Skeletal muscle satellite cell (primary cell): ENCODE results near the gene LRP11.
"Not testable (repeated sequence)": the region's sequence is repeated elsewhere in the genome, so short reads cannot be mapped to it uniquely, and the experiment has no call there.

Source experiments
- H3K27me3 ChIP-seq: 2 replicates; pipeline ENCODE4 v1.7.0; 2013; ENCODE audit warnings: low read length; ENCODE audit not compliant: control insufficient read depth, insufficient read depth
- H3K36me3 ChIP-seq: 2 replicates; pipeline ENCODE4 v1.7.0; 2013; ENCODE audit warnings: mild to moderate bottlenecking, control low read depth, low read length; ENCODE audit not compliant: insufficient read depth
- H3K4me1 ChIP-seq: 2 replicates; pipeline ENCODE4 v1.7.0; 2013; ENCODE audit warnings: low read length; ENCODE audit not compliant: control insufficient read depth, insufficient read depth
- H3K4me2 ChIP-seq: 2 replicates; pipeline ENCODE4 v1.7.0; 2013; ENCODE audit warnings: mild to moderate bottlenecking, low read length
- H3K4me3 ChIP-seq: 2 replicates; pipeline ENCODE4 v1.7.0; 2013; ENCODE audit warnings: low read length
- H3K9ac ChIP-seq: 2 replicates; pipeline ENCODE4 v1.7.0; 2013; ENCODE audit warnings: mild to moderate bottlenecking, low read depth, low read length, moderate library complexity
- H3K9me3 ChIP-seq: replicated peaks from 2 replicates; pipeline ENCODE4 v1.7.0; 2013; ENCODE audit warnings: mild to moderate bottlenecking, control low read depth, low read length

Gene LRP11

GRCh38 chr6:149855741-149856140, 8.4 kb downstream of the LRP11 start:
- no peaks in the 10 kb centered on the region for H3K27me3 ChIP-seq
- peak overlapping the region; percentile 76 for H3K9ac ChIP-seq

GRCh38 chr6:149855040-149855654, 9.0 kb downstream of the LRP11 start:
- Histone ChIP-seq H3K27me3 (no peaks in the 10 kb centered on the region), H3K4me2 (peak overlapping the region; percentile 81), H3K9me3 (no peaks in the 10 kb centered on the region), H3K4me3 (peak overlapping the region; percentile 59), H3K4me1 (peaks cover 72% of the 10 kb centered on the region), H3K36me3 (no peaks in the 10 kb centered on the region), H3K9ac (peak overlapping the region; percentile 76)

More at GRCh38 chr6:149855741-149856140, 8.4 kb downstream of the LRP11 start:
- H3K9me3 ChIP-seq: no peaks in the 10 kb centered on the region
- peak overlapping the region; percentile 81 for H3K4me2 ChIP-seq
- H3K4me3 ChIP-seq: peak overlapping the region; percentile 59
- no peaks in the 10 kb centered on the region for H3K36me3 ChIP-seq
- H3K4me1 ChIP-seq: peaks cover 78% of the 10 kb centered on the region

GRCh38 chr6:149854532-149854931, 9.6 kb downstream of the LRP11 start:
- H3K27me3 ChIP-seq: no peaks in the 10 kb centered on the region
- peak overlapping the region; percentile 52 for H3K4me3 ChIP-seq
- peak overlapping the region; percentile 76 for H3K9ac ChIP-seq
- H3K36me3 ChIP-seq: no peaks in the 10 kb centered on the region
- peak overlapping the region; percentile 81 for H3K4me2 ChIP-seq
- peaks cover 66% of the 10 kb centered on the region for H3K4me1 ChIP-seq
- no peaks in the 10 kb centered on the region for H3K9me3 ChIP-seq

GRCh38 chr6:149854017-149854416, 10.1 kb downstream of the LRP11 start:
- not testable (repeated sequence) for H3K36me3 ChIP-seq, H3K4me3 ChIP-seq, H3K9ac ChIP-seq, H3K9me3 ChIP-seq, H3K27me3 ChIP-seq
- Histone ChIP-seq H3K4me2 (peak overlapping the region; percentile 81), H3K4me1 (peaks cover 63% of the 10 kb centered on the region)

- H3K4me2 ChIP-seq: no peak overlapping the region
- no peaks in the 10 kb centered on the region for H3K27me3 ChIP-seq
- no peak overlapping the region for H3K9ac ChIP-seq
- no peak overlapping the region for H3K4me3 ChIP-seq
- H3K36me3 ChIP-seq: no peaks in the 10 kb centered on the region
- H3K9me3 ChIP-seq: no peaks in the 10 kb centered on the region
- H3K4me1 ChIP-seq: peaks cover 61% of the 10 kb centered on the region
Measured at GRCh38 chr6:149852881-149853280, 11.3 kb downstream of the LRP11 start.

- no peaks in the 10 kb centered on the region for H3K27me3 ChIP-seq
- H3K4me3 ChIP-seq: no peak overlapping the region
- no peaks in the 10 kb centered on the region for H3K36me3 ChIP-seq
- no peak overlapping the region for H3K4me2 ChIP-seq
- H3K9me3 ChIP-seq: no peaks in the 10 kb centered on the region
- H3K4me1 ChIP-seq: peaks cover 61% of the 10 kb centered on the region
- no peak overlapping the region for H3K9ac ChIP-seq
Measured at GRCh38 chr6:149852180-149852579, 12.0 kb downstream of the LRP11 start.

- H3K9me3 ChIP-seq: no peaks in the 10 kb centered on the region
- no peak overlapping the region for H3K4me3 ChIP-seq
- H3K9ac ChIP-seq: no peak overlapping the region
- no peaks in the 10 kb centered on the region for H3K36me3 ChIP-seq
- peaks cover 61% of the 10 kb centered on the region for H3K4me1 ChIP-seq
- no peaks in the 10 kb centered on the region for H3K27me3 ChIP-seq
- no peak overlapping the region for H3K4me2 ChIP-seq
Measured at GRCh38 chr6:149851461-149852110, 12.6 kb downstream of the LRP11 start.

- H3K9ac ChIP-seq, H3K27me3 ChIP-seq, H3K9me3 ChIP-seq, H3K4me3 ChIP-seq, H3K4me2 ChIP-seq, H3K36me3 ChIP-seq: not testable (repeated sequence)
- peaks cover 65% of the 10 kb centered on the region for H3K4me1 ChIP-seq
Measured at GRCh38 chr6:149848343-149848742, 15.8 kb downstream of the LRP11 start.

GRCh38 chr6:149847939-149848267, 16.3 kb downstream of the LRP11 start:
- H3K4me1 ChIP-seq: peaks cover 64% of the 10 kb centered on the region

GRCh38 chr6:149846321-149846720, 17.8 kb downstream of the LRP11 start:
- H3K4me3 ChIP-seq: peak overlapping the region; percentile 36
- H3K4me2 ChIP-seq: peak overlapping the region; percentile 64
- no peak overlapping the region for H3K9ac ChIP-seq
- H3K4me1 ChIP-seq: peaks cover 49% of the 10 kb centered on the region
- no peaks in the 10 kb centered on the region for H3K27me3 ChIP-seq
- H3K9me3 ChIP-seq: no peaks in the 10 kb centered on the region
- H3K36me3 ChIP-seq: no peaks in the 10 kb centered on the region

More at GRCh38 chr6:149847939-149848267, 16.3 kb downstream of the LRP11 start:
- Histone ChIP-seq H3K9ac (peak overlapping the region; percentile 30), H3K27me3 (no peaks in the 10 kb centered on the region), H3K4me3 (no peak overlapping the region), H3K4me2 (peak overlapping the region; percentile 43), H3K9me3 (no peaks in the 10 kb centered on the region), H3K36me3 (no peaks in the 10 kb centered on the region)

- Histone ChIP-seq H3K27me3 (no peaks in the 10 kb centered on the region), H3K36me3 (no peaks in the 10 kb centered on the region), H3K4me1 (peaks cover 52% of the 10 kb centered on the region), H3K4me3 (no peak overlapping the region), H3K9me3 (no peaks in the 10 kb centered on the region), H3K9ac (no peak overlapping the region), H3K4me2 (no peak overlapping the region)
Measured at GRCh38 chr6:149845549-149845948, 18.6 kb downstream of the LRP11 start.

GRCh38 chr6:149844480-149844879, 19.7 kb downstream of the LRP11 start:
- H3K9ac ChIP-seq: no peak overlapping the region
- no peak overlapping the region for H3K4me3 ChIP-seq
- peaks cover 60% of the 10 kb centered on the region for H3K4me1 ChIP-seq
- peak overlapping the region; percentile 13 for H3K4me2 ChIP-seq
- H3K27me3 ChIP-seq: no peaks in the 10 kb centered on the region
- H3K36me3 ChIP-seq: no peaks in the 10 kb centered on the region
- no peaks in the 10 kb centered on the region for H3K9me3 ChIP-seq
